Measurements from ENCODE around the gene PDGFRB. TPM values are rescaled to one million over a fixed set of nuclear protein-coding genes. Genes with fewer than 3 reads are reported as not detected.
"Not testable (repeated sequence)": the region's sequence is repeated elsewhere in the genome, so short reads cannot be mapped to it uniquely, and the experiment has no call there.

PDGFRB gene
- polyA plus RNA-seq, 1 experiment, result 276 TPM

- ChIA-PET POLR2A (no interaction called here), CTCF (no interaction called here)
- Histone ChIP-seq H3K27me3 (ENCODE audit: control insufficient read depth, insufficient read depth, low read length) (peaks cover 9% of the 10 kb centered on the region), H3K36me3 (ENCODE audit: control insufficient read depth, insufficient read depth, low read length) (no peaks in the 10 kb centered on the region), H3K4me3 (ENCODE audit: low read depth, low read length) (no peak within 1 kb of the TSS)
- DNase-seq (ENCODE audit: low read depth), result no peak
- no peak for TF ChIP-seq CTCF (IDR thresholded peaks at IDR 0.05; ENCODE audit: insufficient read depth, low read depth, low read length)
Observed at GRCh38 chr5:150085950-150086715, 69.5 kb downstream of the PDGFRB start, which contains the start of gene CSF1R. Gene CSF1R (minus strand): TSS chr5:150086554. CDS start chr5:150086427, 127 bp downstream.

- Histone ChIP-seq H3K4me3 (ENCODE audit: low read depth, low read length) (no peak overlapping the region), H3K36me3 (ENCODE audit: control insufficient read depth, insufficient read depth, low read length) (no peaks in the 10 kb centered on the region), H3K27me3 (ENCODE audit: control insufficient read depth, insufficient read depth, low read length) (peaks cover 9% of the 10 kb centered on the region)
- CTCF ChIA-PET, result no interaction called here
- POLR2A ChIA-PET, result no interaction called here
- no peak for TF ChIP-seq CTCF (IDR thresholded peaks at IDR 0.05; ENCODE audit: insufficient read depth, low read depth, low read length)
- no peak for DNase-seq (ENCODE audit: low read depth)
Observed at GRCh38 chr5:150085191-150085912, 70.3 kb downstream of the PDGFRB start.

DNA sequence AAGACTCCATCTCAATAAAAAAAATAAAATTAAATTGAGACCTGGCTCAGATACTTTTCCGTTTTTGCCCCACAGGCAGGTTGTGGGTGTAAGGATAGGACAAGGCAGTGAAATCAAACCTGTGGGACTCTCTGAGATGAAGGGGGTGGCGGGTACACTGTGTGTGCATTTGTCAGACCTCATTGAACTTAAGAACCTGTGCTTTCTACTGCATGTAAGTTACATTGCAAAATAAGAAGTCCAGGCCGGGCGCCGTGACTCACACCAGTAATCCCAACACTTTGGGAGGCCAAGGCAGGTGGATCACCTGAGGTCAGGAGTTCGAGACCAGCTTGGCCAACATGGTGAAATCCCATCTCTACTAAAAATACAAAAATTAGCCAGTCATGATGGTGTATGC lies 70.9 kb downstream of the PDGFRB start:
- CTCF ChIA-PET; H3K27me3 ChIP-seq (ENCODE audit: control insufficient read depth, insufficient read depth, low read length); DNase-seq (ENCODE audit: low read depth): not testable (repeated sequence)

DNA sequence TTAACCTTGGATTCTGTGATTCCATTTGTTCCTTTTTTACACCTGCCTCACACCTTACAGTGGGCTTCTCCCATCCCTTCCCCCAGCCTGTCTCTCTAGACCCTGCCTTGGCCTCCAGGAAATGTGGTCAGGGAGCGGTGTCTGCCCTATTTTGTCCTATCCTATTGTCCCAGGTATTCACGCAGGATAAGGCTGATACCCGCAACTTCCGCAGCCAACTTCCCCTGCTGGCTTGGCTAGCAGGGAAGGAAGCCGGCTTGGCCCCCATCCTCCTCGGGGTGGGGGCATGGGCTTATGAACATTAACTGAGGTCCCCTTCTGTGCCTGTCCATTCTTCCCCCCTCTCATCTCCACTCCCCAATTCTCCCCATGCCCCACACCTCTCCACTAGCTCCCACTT lies 72.8 kb downstream of the PDGFRB start:
- H3K36me3 ChIP-seq (ENCODE audit: control insufficient read depth, insufficient read depth, low read length), result no peaks in the 10 kb centered on the region
- CTCF ChIA-PET, result interaction anchor here (0.6 to 2.0 kb wide), 3 partner anchors 18 to 79 kb away, joined by 3 to 5 read pairs (median 3); no protein-coding TSS in a partner anchor
- no peak overlapping the region for H3K4me3 ChIP-seq (ENCODE audit: low read depth, low read length)
- no peak for TF ChIP-seq CTCF (IDR thresholded peaks at IDR 0.05; ENCODE audit: insufficient read depth, low read depth, low read length)
- POLR2A ChIA-PET, result no interaction called here
- peaks cover 7% of the 10 kb centered on the region for H3K27me3 ChIP-seq (ENCODE audit: control insufficient read depth, insufficient read depth, low read length)
- DNase-seq (ENCODE audit: low read depth), result no peak

More for the DNA sequence above, 70.9 kb downstream of the PDGFRB start:
- H3K36me3 ChIP-seq (ENCODE audit: control insufficient read depth, insufficient read depth, low read length); POLR2A ChIA-PET; H3K4me3 ChIP-seq (ENCODE audit: low read depth, low read length): not testable (repeated sequence)

GRCh38 chr5:150082374-150082773 lies 73.3 kb downstream of the PDGFRB start:
- Histone ChIP-seq H3K27me3 (ENCODE audit: control insufficient read depth, insufficient read depth, low read length) (peaks cover 7% of the 10 kb centered on the region), H3K36me3 (ENCODE audit: control insufficient read depth, insufficient read depth, low read length) (no peaks in the 10 kb centered on the region), H3K4me3 (ENCODE audit: low read depth, low read length) (no peak overlapping the region)
- CTCF ChIA-PET, result interaction anchor here (0.6 to 2.0 kb wide), 3 partner anchors 17 to 396 kb away, joined by 3 to 5 read pairs (median 4); no protein-coding TSS in a partner anchor
- POLR2A ChIA-PET, result no interaction called here
- no peak for TF ChIP-seq CTCF (IDR thresholded peaks at IDR 0.05; ENCODE audit: insufficient read depth, low read depth, low read length)
- no peak for DNase-seq (ENCODE audit: low read depth)

All from BJ (cell line).